Measurements from ENCODE around the gene SYCE3. TPM values are rescaled to one million over a fixed set of nuclear protein-coding genes. Genes with fewer than 3 reads are reported as not detected.

The SYCE3 gene
- total RNA-seq, 2 experiments from 2014 or later = not detected

DNA sequence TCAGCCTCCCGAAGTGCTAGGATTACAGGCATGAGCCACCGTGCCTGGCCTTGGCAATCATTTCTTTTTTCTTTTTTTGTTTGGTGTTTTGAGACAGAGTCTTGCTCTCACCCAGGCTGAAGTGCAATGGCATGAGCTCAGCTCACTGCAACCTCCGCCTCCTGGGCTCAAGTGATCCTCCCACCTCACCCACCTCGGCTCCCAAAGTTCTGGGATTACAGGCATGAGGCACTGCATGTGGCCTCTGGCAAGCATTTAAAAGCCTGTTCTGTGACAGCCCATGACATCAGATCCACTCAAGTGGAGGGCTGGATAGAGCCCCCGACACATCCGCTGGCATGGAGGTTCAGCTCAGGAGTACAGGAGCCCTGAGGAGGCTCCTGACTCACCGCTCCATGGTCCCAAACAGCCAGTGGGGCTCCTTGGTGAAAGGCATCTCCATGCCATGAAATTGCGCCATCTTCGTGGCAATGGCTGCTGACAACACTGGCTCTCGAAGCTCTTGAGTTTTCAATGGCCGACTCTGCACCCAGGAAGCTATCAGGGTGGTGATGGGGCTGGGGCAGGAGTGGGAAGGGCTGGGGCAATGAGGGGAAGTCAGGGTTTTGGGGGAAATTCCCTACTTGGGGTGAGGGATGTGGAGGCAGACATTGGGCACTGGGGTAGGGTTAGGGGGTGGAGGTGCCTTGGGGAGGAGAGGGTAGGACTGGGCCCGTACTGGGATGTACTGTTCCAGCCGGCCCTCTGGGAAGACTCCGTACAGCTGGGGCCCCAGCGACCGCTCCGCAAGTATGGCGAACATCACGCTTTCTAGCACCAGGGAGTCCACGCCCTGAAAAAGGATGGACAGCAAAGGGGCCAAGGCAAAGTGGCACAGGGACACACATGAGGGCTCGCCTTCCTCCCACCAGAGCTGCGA, 18.6 kb upstream of the SYCE3 start:
- 0 out of 2 replicates have a peak, but pooled peaks cover 7% of the 10 kb centered on the region for H4K20me1 ChIP-seq (ENCODE audit: insufficient read depth, low read length)
- TSS peak; percentile 73 for BruUV-seq (replicated peaks)
- TF ChIP-seq, protein P1, sequence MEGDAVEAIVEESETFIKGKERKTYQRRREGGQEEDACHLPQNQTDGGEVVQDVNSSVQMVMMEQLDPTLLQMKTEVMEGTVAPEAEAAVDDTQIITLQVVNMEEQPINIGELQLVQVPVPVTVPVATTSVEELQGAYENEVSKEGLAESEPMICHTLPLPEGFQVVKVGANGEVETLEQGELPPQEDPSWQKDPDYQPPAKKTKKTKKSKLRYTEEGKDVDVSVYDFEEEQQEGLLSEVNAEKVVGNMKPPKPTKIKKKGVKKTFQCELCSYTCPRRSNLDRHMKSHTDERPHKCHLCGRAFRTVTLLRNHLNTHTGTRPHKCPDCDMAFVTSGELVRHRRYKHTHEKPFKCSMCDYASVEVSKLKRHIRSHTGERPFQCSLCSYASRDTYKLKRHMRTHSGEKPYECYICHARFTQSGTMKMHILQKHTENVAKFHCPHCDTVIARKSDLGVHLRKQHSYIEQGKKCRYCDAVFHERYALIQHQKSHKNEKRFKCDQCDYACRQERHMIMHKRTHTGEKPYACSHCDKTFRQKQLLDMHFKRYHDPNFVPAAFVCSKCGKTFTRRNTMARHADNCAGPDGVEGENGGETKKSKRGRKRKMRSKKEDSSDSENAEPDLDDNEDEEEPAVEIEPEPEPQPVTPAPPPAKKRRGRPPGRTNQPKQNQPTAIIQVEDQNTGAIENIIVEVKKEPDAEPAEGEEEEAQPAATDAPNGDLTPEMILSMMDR (conservative IDR thresholded peaks at IDR 0.05; ENCODE audit: low read length) = no peak
- no peak for TF ChIP-seq EZH2phosphoT487 (IDR thresholded peaks at IDR 0.05; ENCODE audit: borderline replicate concordance, low read depth, low read length)
- no peak overlapping the region for H2AFZ ChIP-seq (ENCODE audit: low read length)
- peak overlapping the region; percentile 80 for H3K27ac ChIP-seq (ENCODE audit: low read depth, low read length, poor library complexity, severe bottlenecking)
- peak overlapping the region; percentile 94 for H3K4me2 ChIP-seq (ENCODE audit: low read length)
- no peak for DNase-seq (ENCODE audit: low spot score)
- H3K4me3 ChIP-seq (ENCODE audit: low read depth, low read length, poor library complexity, severe bottlenecking) = peak overlapping the region; percentile 95
- POLR2A ChIA-PET = interaction anchor here (1.2 kb wide), 2 partner anchors 41 to 264 kb away, joined by 3 to 5 read pairs; no protein-coding TSS in a partner anchor
- no peaks in the 10 kb centered on the region for H3K9me3 ChIP-seq (ENCODE audit: low read length)
- H3K79me2 ChIP-seq (ENCODE audit: insufficient read depth, low read depth, low read length) = peaks cover 20% of the 10 kb centered on the region
- H3K9me2 ChIP-seq (ENCODE audit: insufficient read depth, low read length) = no peaks in the 10 kb centered on the region
- intact Hi-C loops (cut with micrococcal nuclease; ENCODE audit: unreplicated experiment) = loop anchor here (5.0 kb wide), 1 partner anchor 329 kb away; the partner anchor contains the start of gene HDAC10
- CTCF ChIA-PET (ENCODE audit: unreplicated experiment) = no interaction called here
- peaks cover 52% of the 10 kb centered on the region for H3K36me3 ChIP-seq (ENCODE audit: insufficient read depth, low read length)
- H3K4me1 ChIP-seq (ENCODE audit: insufficient read depth, low read length, poor library complexity, severe bottlenecking) = peaks cover 15% of the 10 kb centered on the region

DNA sequence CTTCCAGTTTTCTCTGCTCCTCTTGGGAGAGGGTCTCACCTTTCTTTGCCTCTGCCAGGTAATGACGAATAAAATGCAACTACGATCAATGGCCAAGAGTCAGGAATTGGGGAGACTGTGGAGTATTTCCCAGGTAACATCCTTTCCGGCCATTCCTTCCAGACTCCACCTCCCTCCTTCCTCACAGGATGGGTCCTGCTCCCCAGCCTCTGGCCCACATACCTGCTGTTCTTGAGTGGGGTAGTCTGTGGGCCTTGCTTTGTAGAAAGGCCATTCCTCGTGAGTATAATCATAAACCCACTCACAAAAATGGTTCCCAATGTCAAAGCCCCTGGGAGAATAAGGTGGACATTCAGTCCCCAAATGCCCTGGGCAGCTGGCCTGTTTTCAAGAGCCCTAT, 17.0 kb upstream of the SYCE3 start:
- no peak overlapping the region for H3K4me3 ChIP-seq (ENCODE audit: low read depth, low read length, poor library complexity, severe bottlenecking)
- no peak for DNase-seq (ENCODE audit: low spot score)
- 0 out of 2 replicates have a peak, but pooled peaks cover 7% of the 10 kb centered on the region for H4K20me1 ChIP-seq (ENCODE audit: insufficient read depth, low read length)
- no TSS peak for BruUV-seq (replicated peaks)
- no peaks in the 10 kb centered on the region for H3K9me3 ChIP-seq (ENCODE audit: low read length)
- H3K4me1 ChIP-seq (ENCODE audit: insufficient read depth, low read length, poor library complexity, severe bottlenecking) = peaks cover 15% of the 10 kb centered on the region
- intact Hi-C loops (cut with micrococcal nuclease; ENCODE audit: unreplicated experiment) = loop anchor here (5.0 kb wide), 1 partner anchor 327 kb away; the partner anchor contains the start of gene HDAC10
- no peak overlapping the region for H3K4me2 ChIP-seq (ENCODE audit: low read length)
- ChIA-PET POLR2A (no interaction called here), CTCF (ENCODE audit: unreplicated experiment) (no interaction called here)
- peaks cover 20% of the 10 kb centered on the region for H3K79me2 ChIP-seq (ENCODE audit: insufficient read depth, low read depth, low read length)
- H3K9me2 ChIP-seq (ENCODE audit: insufficient read depth, low read length) = no peaks in the 10 kb centered on the region
- H3K27ac ChIP-seq (ENCODE audit: low read depth, low read length, poor library complexity, severe bottlenecking) = no peak overlapping the region
- H3K36me3 ChIP-seq (ENCODE audit: insufficient read depth, low read length) = peaks cover 65% of the 10 kb centered on the region
- H2AFZ ChIP-seq (ENCODE audit: low read length) = no peak overlapping the region
- TF ChIP-seq, protein P1 (conservative IDR thresholded peaks at IDR 0.05; ENCODE audit: low read length) = no peak
- no peak for TF ChIP-seq EZH2phosphoT487 (IDR thresholded peaks at IDR 0.05; ENCODE audit: borderline replicate concordance, low read depth, low read length)

Measured in OCI-LY7 (cell line).